Sigmoid colon (tissue), 4 donors: ENCODE measurements around the gene MRPL21.
"Not testable (repeated sequence)": the region's sequence is repeated elsewhere in the genome, so short reads cannot be mapped to it uniquely, and the experiment has no call there.

Experiments
- CTCF ChIP-seq, 4 experiments: fragments of 450-650 bp in 3 of 4; fragments of 200-600 bp in 1 of 4; IDR thresholded peaks; one replicate each; pipeline ENCODE4 v1.5.1; 2016 to 2019; ENCODE audit warnings: antibody characterized with exemption in 4 of 4, mild to moderate bottlenecking in 3 of 4, moderate library complexity in 2 of 4
- EP300 ChIP-seq, 4 donors: sonication (generic); formaldehyde crosslinking; IDR thresholded peaks; one replicate each; pipeline ENCODE4 v1.6.1; 2017; ENCODE audit warnings: antibody characterized with exemption in 4 of 4
- POLR2A ChIP-seq, 2 donors: fragments of 450-650 bp; IDR thresholded peaks; one replicate each; pipeline ENCODE4 v1.6.1; 2016; ENCODE audit warnings: antibody characterized with exemption in 2 of 2, mild to moderate bottlenecking in 2 of 2, moderate library complexity in 2 of 2
- POLR2AphosphoS5 ChIP-seq, 4 donors: sonication (generic); formaldehyde crosslinking; IDR thresholded peaks; one replicate each; pipeline ENCODE4 v1.6.1; 2017; ENCODE audit warnings: antibody characterized with exemption in 4 of 4

GRCh38 chr11:68884827-68885226 is 18.8 kb downstream of the MRPL21 start:
- not testable (repeated sequence) for TF ChIP-seq CTCF, POLR2A, POLR2AphosphoS5, EP300 (IDR thresholded peaks at IDR 0.05)
